Measurements from ENCODE around the gene ARG2.

DNA sequence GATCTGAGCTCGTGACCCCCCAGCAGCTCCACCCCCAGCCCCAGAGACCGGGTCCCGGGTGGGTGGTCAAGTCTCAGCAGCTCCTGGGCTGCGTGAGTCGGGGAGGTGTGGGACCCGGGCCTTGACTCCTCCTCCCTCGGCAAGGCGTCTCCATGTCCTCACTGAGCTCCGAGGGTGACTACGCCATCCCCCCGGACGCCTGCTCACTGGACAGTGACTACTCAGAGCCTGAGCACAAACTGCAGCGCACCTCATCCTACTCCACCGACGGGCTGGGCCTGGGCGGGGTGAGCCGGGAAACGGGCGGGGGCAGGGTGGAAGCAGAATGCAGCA, 47.8 kb upstream of the ARG2 start:
- TF ChIP-seq, protein P1, sequence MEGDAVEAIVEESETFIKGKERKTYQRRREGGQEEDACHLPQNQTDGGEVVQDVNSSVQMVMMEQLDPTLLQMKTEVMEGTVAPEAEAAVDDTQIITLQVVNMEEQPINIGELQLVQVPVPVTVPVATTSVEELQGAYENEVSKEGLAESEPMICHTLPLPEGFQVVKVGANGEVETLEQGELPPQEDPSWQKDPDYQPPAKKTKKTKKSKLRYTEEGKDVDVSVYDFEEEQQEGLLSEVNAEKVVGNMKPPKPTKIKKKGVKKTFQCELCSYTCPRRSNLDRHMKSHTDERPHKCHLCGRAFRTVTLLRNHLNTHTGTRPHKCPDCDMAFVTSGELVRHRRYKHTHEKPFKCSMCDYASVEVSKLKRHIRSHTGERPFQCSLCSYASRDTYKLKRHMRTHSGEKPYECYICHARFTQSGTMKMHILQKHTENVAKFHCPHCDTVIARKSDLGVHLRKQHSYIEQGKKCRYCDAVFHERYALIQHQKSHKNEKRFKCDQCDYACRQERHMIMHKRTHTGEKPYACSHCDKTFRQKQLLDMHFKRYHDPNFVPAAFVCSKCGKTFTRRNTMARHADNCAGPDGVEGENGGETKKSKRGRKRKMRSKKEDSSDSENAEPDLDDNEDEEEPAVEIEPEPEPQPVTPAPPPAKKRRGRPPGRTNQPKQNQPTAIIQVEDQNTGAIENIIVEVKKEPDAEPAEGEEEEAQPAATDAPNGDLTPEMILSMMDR (IDR thresholded peaks at IDR 0.05), result no peak
- TF ChIP-seq POLR2A (IDR thresholded peaks at IDR 0.05), result no peak

Measured in Peyer's patch (tissue), 4 donors.